CD4-positive, alpha-beta T cell treated with Interferon gamma for 1 hour (primary cell): Measurements from ENCODE around the gene KLHL15.

Source experiments
- DNase-seq: peaks from one replicate; pipeline ENCODE4 v3.0.0-alpha.2; 2020

The KLHL15 gene

DNA sequence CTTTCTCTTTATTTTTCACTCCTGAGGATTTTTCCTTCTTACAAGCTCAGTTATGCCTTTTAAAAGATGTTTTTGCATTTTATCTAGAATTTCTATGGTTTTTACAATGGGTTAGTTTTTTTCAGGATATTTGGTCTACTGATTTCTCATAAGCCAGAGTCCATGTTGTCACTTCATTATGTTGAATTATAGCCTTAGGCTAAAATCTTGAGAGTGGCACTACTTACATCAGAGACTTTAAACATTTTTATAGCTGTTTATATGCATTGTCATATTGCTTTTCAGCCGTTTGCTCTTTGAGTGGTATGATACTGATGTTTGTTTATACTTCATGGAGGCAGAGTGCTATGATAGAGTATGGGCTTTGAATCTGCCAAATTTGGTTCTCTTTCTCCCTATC is 82.8 kb downstream of the KLHL15 start:
- DNase-seq = no peak

DNA sequence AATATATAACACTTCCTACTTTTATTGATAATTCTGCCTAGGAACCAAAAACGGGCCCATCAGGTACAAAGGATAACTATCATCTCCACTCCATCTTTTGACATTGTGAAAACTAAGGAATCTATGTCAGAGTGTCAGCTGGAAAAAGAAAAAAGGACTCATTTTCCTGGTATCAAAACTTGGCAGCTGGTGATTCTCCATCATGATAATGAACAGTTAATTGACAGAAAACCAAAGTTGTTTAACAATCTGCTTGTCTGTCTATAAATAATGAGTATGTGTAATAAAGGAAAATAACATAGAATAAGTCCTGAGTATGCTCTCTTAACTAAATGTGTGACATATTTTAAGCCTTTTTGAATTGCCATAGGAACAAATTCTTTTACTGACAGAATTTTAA is 87.8 kb downstream of the KLHL15 start:
- no peak for DNase-seq

DNA sequence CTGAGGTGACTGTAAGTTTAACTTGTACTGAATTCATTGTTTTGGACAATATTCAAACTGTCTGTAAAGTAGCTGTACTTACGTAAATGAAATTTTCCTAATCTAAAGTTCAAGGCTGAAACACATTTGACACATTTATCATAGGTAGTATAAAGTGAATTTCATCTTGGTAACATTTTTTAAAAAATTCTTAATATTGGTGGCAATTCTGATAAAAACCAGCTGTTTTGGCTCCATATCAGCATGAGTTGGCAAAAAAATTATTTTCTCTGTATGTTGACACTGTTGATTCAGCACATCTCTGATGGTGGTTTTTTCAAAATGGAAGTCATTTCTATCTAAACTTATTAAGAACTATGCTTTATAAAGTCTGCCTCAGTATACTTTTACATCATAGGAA is 88.3 kb downstream of the KLHL15 start:
- no peak for DNase-seq

DNA sequence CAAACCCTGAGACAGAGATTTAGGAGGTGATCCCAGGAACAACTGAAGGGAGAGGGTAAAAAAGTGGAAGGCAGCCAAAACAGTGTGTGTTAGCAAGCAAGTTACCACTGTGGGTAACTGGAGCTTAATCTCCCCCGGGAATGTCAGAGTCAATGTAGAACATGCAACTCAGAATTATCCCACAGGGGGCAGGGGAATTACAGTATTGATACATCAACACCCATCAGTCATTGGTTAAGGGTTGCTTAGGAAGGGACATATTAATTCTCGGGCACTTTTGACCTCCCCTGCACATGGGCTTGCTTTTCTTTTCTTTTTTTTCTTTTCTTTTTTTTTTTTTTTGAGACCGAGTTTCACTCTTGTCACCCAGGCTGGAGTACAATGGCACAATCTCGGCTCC is 89.9 kb downstream of the KLHL15 start:
- DNase-seq = no peak

DNA sequence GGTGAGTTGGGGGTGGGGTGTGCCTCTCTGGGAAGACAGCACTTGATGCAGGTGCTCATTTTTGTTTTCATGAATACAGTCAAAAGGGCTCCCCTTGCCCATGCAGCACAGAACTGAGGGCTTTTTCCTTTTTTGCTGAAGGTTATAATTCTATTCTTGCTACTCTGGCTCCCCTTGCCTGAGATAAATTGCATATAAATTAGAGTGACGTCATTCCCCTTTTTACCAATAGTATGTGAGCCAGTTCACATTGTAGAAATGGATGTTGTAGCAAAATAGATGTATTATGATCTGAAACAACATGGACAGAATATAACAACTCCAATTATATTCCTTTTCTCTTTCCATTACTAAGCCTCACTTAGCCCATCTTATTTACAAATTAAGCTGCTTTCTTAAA is 90.8 kb downstream of the KLHL15 start:
- DNase-seq = no peak

DNA sequence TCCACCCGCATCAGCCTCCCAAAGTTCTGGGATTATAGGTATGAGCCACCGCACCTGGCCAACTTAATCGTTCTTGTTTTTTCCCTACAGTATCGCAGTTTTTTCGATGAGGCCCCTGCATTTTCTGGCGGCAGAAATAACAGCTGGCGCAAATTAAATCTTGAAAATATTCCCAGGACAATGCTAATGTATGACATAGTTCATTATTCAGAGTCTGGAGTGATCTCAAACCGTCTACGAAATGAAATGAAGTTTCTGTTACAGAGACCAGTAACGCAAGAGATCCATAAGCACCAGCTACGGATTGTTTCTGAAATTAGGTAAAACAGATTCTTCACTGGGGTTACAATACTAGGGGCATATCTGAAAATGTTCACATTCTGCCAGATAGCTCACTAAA is 91.9 kb downstream of the KLHL15 start:
- no peak for DNase-seq
